Vagina (tissue), 2 donors: ENCODE results near the gene STK10. TPM values are rescaled to one million over a fixed set of nuclear protein-coding genes. Genes with fewer than 3 reads are reported as not detected.

Source experiments
- DNase-seq, 2 donors: peaks; one replicate each; pipeline ENCODE4 v3.0.0-alpha.2; 2017; ENCODE audit errors: extremely low spot score in 2 of 2
- H3K27ac ChIP-seq: fragments of 200-600 bp; sonication (generic); one replicate; pipeline ENCODE4 v1.5.1; 2019
- H3K27me3 ChIP-seq: fragments of 200-600 bp; sonication (generic); one replicate; pipeline ENCODE4 v1.5.1; 2019
- H3K36me3 ChIP-seq, 2 donors: fragments of 200-600 bp; sonication (generic); one replicate each; pipeline ENCODE4 v1.5.1; 2017 to 2019
- H3K4me1 ChIP-seq: fragments of 200-600 bp; sonication (generic); one replicate; pipeline ENCODE4 v1.5.1; 2019
- H3K4me3 ChIP-seq, 2 donors: fragments of 200-600 bp; sonication (generic); 1 replicate in 1 of 2; 2 replicates in 1 of 2; pipeline ENCODE4 v1.5.1; 2016 to 2019
- H3K9me3 ChIP-seq: fragments of 200-600 bp; sonication (generic); one replicate; pipeline ENCODE4 v1.5.1; 2019
- POLR2A ChIP-seq, 2 donors: fragments of 450-650 bp; IDR thresholded peaks; one replicate each; pipeline ENCODE4 v1.6.1; 2017; ENCODE audit warnings: antibody characterized with exemption in 2 of 2, mild to moderate bottlenecking in 2 of 2, moderate library complexity in 2 of 2
- POLR2AphosphoS5 ChIP-seq, 2 donors: sonication (generic); formaldehyde crosslinking; IDR thresholded peaks; one replicate each; pipeline ENCODE4 v1.9.0; 2017; ENCODE audit warnings: antibody characterized with exemption in 2 of 2, mild to moderate bottlenecking in 2 of 2, low read depth in 1 of 2; ENCODE audit not compliant: insufficient read depth in 1 of 2
- intact Hi-C: fragments of 100-400 bp; cut with DNase I; formaldehyde crosslinking; loops from one replicate; pipeline ENCODE4 v1.15.1; 2023
- total RNA-seq: library from RNA; depleted of rRNA; stranded (reverse); fragments of >200 nt; gene quantifications from one replicate; pipeline ENCODE4 v1.2.3, GENCODE V29; 2016
- TF ChIP-seq, protein P1 (sequence below), 3 experiments: fragments of 450-650 bp in 2 of 3; fragments of 200-600 bp in 1 of 3; sonication (generic) in 1 of 3; IDR thresholded peaks; one replicate each; pipeline ENCODE4 v1.5.1; 2017 to 2019; ENCODE audit warnings: antibody characterized with exemption in 3 of 3, mild to moderate bottlenecking in 2 of 3, moderate library complexity in 2 of 3

STK10 gene
- total RNA-seq, 1 donor from 2014 or later, result 33.9 TPM

DNA sequence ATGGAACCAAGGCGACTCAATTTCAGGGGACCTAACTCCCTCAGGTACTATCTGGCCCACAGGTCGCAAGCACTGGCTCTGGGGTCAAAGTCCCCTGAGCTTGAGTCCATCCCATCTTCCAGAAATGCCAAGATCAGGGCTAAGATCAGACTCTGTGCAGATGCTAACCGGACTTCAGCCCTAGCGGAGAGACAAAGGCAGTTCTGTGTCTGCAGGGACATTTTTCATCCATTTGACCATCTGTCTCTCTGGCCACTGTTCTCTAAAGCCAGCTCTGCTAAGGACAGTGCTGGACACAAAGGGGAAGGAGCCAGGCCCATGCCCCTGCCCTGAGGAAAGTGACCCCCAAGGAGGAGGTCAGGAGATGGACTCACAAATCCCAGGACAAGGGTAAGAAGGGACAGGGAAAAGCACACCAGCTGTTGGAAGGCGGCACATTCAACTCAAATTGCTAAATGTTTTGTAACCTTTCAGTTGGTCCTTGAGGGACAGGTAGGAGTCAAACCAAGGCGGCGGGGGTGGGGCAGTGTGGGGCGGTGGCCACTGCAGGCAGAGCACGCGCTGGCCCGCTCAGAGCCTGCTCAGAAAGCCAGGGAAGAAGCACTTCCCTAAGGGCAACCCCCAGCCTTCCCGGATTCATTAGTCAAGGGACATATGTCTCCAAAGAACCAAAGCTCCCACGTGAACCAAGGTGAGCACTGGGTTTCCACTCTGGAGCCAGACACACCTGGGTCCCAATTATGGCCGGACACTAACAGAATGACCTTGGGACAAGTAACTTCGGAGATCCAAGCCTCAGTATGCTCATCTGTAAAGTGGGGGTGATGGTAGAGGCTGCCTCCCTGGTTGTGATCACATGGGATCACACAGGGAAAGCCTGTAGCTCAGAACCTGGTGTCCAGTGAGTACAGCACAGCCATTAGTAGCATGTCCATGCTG lies 42.8 kb downstream of the STK10 start:
- no peaks in the 10 kb centered on the region for H3K36me3 ChIP-seq
- H3K4me3 ChIP-seq, result no peak overlapping the region
- TF ChIP-seq, protein P1, sequence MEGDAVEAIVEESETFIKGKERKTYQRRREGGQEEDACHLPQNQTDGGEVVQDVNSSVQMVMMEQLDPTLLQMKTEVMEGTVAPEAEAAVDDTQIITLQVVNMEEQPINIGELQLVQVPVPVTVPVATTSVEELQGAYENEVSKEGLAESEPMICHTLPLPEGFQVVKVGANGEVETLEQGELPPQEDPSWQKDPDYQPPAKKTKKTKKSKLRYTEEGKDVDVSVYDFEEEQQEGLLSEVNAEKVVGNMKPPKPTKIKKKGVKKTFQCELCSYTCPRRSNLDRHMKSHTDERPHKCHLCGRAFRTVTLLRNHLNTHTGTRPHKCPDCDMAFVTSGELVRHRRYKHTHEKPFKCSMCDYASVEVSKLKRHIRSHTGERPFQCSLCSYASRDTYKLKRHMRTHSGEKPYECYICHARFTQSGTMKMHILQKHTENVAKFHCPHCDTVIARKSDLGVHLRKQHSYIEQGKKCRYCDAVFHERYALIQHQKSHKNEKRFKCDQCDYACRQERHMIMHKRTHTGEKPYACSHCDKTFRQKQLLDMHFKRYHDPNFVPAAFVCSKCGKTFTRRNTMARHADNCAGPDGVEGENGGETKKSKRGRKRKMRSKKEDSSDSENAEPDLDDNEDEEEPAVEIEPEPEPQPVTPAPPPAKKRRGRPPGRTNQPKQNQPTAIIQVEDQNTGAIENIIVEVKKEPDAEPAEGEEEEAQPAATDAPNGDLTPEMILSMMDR (IDR thresholded peaks at IDR 0.05), result no peak
- TF ChIP-seq POLR2AphosphoS5 (IDR thresholded peaks at IDR 0.05; ENCODE audit: insufficient read depth in 1 of 2, low read depth in 1 of 2), result no peak
- no peak for TF ChIP-seq POLR2A (IDR thresholded peaks at IDR 0.05)
- H3K27ac ChIP-seq, result no peak overlapping the region
- no peak for DNase-seq
- no peaks in the 10 kb centered on the region for H3K9me3 ChIP-seq
- H3K27me3 ChIP-seq, result no peaks in the 10 kb centered on the region
- peaks cover 9% of the 10 kb centered on the region for H3K4me1 ChIP-seq
- intact Hi-C loops, result no loop called here

DNA sequence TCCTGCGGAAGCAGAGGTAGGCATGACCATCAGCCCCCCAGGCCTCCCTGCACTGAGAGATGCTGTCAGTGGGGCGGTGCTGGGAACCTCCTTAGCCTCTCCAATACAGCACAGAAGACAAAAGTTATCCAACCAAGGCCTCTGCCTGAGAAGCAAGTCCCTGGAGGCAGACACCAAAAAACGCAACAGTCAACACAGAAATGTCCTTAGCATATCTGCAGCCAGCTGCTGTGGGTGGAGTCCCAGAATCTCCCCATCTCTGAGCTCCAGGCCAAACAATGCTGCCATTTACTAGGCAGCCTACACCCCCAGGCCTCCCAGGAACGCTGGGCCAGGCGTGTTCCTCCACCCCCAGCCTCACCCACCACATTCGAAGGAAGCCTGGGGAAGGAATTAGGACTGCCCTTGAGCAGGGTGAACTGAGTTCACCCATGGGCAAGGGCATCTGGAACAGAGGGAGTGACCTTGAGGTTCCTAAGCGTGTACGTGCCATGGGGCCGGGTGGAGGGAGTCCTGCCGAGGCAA lies 43.7 kb downstream of the STK10 start:
- Histone ChIP-seq H3K36me3 (no peaks in the 10 kb centered on the region), H3K27ac (no peak overlapping the region), H3K27me3 (no peaks in the 10 kb centered on the region), H3K4me3 (no peak overlapping the region), H3K9me3 (no peaks in the 10 kb centered on the region), H3K4me1 (peaks cover 9% of the 10 kb centered on the region)
- intact Hi-C loops, result no loop called here
- no peak for DNase-seq
- no peak for TF ChIP-seq POLR2A (IDR thresholded peaks at IDR 0.05)

DNA sequence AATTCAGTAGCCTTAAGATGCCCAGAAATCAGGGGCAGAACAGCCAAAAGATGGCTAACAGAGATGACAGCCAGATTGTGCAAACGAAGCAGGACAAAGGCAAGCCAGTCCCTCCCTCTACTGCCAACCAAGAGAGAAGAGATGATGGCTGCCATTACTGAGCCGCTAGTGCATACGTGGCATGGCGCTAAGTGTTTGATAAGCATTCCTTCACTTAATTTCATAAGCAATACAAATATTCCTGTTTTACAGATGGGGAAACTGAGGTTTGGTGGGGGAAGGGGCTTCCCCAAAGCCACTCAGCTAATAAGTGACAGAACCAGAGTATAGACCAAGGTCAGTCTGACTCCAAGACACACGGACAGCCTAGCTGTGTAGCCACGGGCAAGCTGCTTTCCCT lies 44.1 kb downstream of the STK10 start:
- Histone ChIP-seq H3K4me1 (peaks cover 9% of the 10 kb centered on the region), H3K4me3 (no peak overlapping the region), H3K27me3 (no peaks in the 10 kb centered on the region), H3K9me3 (no peaks in the 10 kb centered on the region), H3K36me3 (no peaks in the 10 kb centered on the region), H3K27ac (no peak overlapping the region)
- DNase-seq, result no peak
- intact Hi-C loops, result no loop called here
- TF ChIP-seq POLR2A (IDR thresholded peaks at IDR 0.05), result no peak
- TF ChIP-seq, protein P1 (IDR thresholded peaks at IDR 0.05), result no peak
- no peak for TF ChIP-seq POLR2AphosphoS5 (IDR thresholded peaks at IDR 0.05; ENCODE audit: insufficient read depth in 1 of 2, low read depth in 1 of 2)

DNA sequence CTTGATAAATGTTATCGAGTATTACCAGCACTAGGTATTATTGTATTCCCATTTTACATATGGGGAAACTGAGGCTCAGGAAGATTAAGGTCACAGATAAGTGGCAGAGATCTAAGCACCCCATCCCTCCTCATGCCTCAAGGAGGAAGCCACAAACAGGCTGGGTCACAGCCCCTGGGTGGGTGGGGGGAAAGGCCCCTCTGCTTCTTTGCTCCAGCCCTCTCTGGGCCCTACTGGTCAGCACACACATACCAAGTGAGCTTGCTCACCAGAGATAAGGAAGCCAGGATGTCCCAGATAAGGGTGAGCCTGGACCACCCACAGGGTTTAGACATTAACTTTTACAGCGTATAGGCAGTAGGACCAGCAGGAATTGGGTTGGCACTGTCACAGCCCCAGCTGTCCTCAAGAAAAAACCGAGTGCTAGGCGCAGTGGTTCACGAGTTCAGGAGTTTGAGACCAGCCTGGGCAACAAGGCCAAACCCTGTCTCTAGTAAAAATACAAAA lies 45.3 kb downstream of the STK10 start:
- Histone ChIP-seq H3K27me3 (no peaks in the 10 kb centered on the region), H3K9me3 (no peaks in the 10 kb centered on the region), H3K4me3 (no peak overlapping the region), H3K27ac (no peak overlapping the region), H3K4me1 (peaks cover 9% of the 10 kb centered on the region), H3K36me3 (no peaks in the 10 kb centered on the region)
- intact Hi-C loops, result no loop called here
- no peak for DNase-seq
- TF ChIP-seq, protein P1 (IDR thresholded peaks at IDR 0.05), result no peak
- TF ChIP-seq POLR2A (IDR thresholded peaks at IDR 0.05) (no peak), POLR2AphosphoS5 (IDR thresholded peaks at IDR 0.05; ENCODE audit: insufficient read depth in 1 of 2, low read depth in 1 of 2) (no peak)

DNA sequence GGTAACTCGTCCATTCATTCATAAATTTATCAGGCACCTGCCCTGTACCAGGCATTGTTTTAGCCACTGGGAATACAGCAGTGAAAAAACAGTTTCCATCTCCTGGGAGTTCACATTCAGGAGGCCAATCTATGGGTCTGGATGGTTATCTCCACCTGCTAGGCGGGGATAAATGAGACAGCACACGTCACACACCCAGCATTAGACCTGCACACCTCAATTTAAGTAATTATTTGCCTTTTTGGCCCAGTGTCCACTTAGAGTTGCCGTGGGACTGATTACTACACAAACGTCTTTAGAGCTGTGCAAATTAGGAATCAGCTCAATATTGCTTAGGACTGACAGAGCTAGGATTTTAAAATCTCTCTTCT lies 46.1 kb downstream of the STK10 start:
- no peaks in the 10 kb centered on the region for H3K36me3 ChIP-seq
- intact Hi-C loops, result no loop called here
- H3K9me3 ChIP-seq, result no peaks in the 10 kb centered on the region
- peaks cover 9% of the 10 kb centered on the region for H3K4me1 ChIP-seq
- no peaks in the 10 kb centered on the region for H3K27me3 ChIP-seq
- H3K4me3 ChIP-seq, result no peak overlapping the region
- TF ChIP-seq, protein P1 (IDR thresholded peaks at IDR 0.05), result no peak
- TF ChIP-seq POLR2A (IDR thresholded peaks at IDR 0.05), result no peak
- no peak for TF ChIP-seq POLR2AphosphoS5 (IDR thresholded peaks at IDR 0.05; ENCODE audit: insufficient read depth in 1 of 2, low read depth in 1 of 2)
- no peak overlapping the region for H3K27ac ChIP-seq
- DNase-seq, result no peak
